Heart right ventricle (tissue), 12 donors: ENCODE measurements around the gene SAG. TPM values are rescaled to one million over a fixed set of nuclear protein-coding genes. Genes with fewer than 3 reads are reported as not detected.

Experiments used
- polyA plus RNA-seq, 2 donors: library from polyadenylated mRNA; stranded (reverse); fragments of 200-250 nt; gene quantifications; one replicate each; pipeline ENCODE4 v1.2.3, GENCODE V29; 2013
- total RNA-seq, 10 donors: library from RNA; stranded (reverse); fragmentation: NEBNext Ultra II Directional in 3 of 10; extraction: Animal tissue kit (Norgen Biotek cat#: 25700) in 3 of 10; gene quantifications; one replicate each; pipeline versions ENCODE4 v1.2.1 to v1.2.4, GENCODE V29; 2021 to 2023
- donor health status: ischemic (EF 13 %, LVEDD 7.1; RV severe dilation, severe dysfunction).
- donor health status: healthy with polysubstance abuse.
- donor health status: DM: no; HTN: yes; CAD: no.
- donor health status: DM: no; HTN: no; CAD: no.
- donor health status: ischemic (EF 25% LVEDD 6.9; RV normal size, moderate dysfunction).
- donor health status: ischemic (EF 25% LVEDD 5.7; RV mildly dilated, moderate dysfunction).
- donor health status: healthy.
- donor health status: nonischemic (EF 11% LVEDD 7.7; RV severe dilation, severe dysfunction).
- donor health status: DM: yes; HTN: yes; CAD: no.
- donor health status: PGD.
- donor health status: ischemic (EF 29% LVEDD 5.4; RV normal size, mild dysfunction).
- donor health status: nonischemic (EF 23%, LVEDD 6.1; RV moderate dilation, normal function).

Gene SAG
- total and polyA plus RNA-seq, 12 donors = not detected

Other genes starting within 250 kb of the SAG start
- 10 to 100 TPM in 1 of 10 donors, 1 to 10 TPM in 9; 2.9 to 17.2 (median 5.7) TPM for gene INPP5D, start 247.5 kb upstream of the SAG start, total RNA-seq
- gene INPP5D, start 247.5 kb upstream of the SAG start, polyA plus RNA-seq = 1 to 10 TPM; 3.6 to 7.5 TPM
- 10 to 100 TPM; 13.2 to 19.2 (median 16.7) TPM for gene ATG16L1, start 56.1 kb upstream of the SAG start, total RNA-seq
- 10 to 100 TPM in 1 of 2 donors, 1 to 10 TPM in 1; 7.4 to 12.1 TPM for gene ATG16L1, start 56.1 kb upstream of the SAG start, polyA plus RNA-seq
- gene DGKD, start 46.7 kb downstream of the SAG start, total RNA-seq = 10 to 100 TPM; 26.8 to 79.5 (median 44.7) TPM
- 10 to 100 TPM; 35.6 to 62.5 TPM for gene DGKD, start 46.7 kb downstream of the SAG start, polyA plus RNA-seq